NCI-H2171 (cell line): ENCODE measurements around the gene NOTCH2.
A peak's percentile ranks its signal among the peaks of the same experiment; 100 is the strongest.

Experiments
- DNase-seq: peaks from one replicate; lab custom pipeline; 2025; lab: John Stamatoyannopoulos, UW

The NOTCH2 gene

GRCh38 chr1:119975006-119975405 lies 94.5 kb downstream of the NOTCH2 start:
- no peak for DNase-seq

- no peak for DNase-seq
Measured at GRCh38 chr1:119974013-119974412, 95.4 kb downstream of the NOTCH2 start.

DNA sequence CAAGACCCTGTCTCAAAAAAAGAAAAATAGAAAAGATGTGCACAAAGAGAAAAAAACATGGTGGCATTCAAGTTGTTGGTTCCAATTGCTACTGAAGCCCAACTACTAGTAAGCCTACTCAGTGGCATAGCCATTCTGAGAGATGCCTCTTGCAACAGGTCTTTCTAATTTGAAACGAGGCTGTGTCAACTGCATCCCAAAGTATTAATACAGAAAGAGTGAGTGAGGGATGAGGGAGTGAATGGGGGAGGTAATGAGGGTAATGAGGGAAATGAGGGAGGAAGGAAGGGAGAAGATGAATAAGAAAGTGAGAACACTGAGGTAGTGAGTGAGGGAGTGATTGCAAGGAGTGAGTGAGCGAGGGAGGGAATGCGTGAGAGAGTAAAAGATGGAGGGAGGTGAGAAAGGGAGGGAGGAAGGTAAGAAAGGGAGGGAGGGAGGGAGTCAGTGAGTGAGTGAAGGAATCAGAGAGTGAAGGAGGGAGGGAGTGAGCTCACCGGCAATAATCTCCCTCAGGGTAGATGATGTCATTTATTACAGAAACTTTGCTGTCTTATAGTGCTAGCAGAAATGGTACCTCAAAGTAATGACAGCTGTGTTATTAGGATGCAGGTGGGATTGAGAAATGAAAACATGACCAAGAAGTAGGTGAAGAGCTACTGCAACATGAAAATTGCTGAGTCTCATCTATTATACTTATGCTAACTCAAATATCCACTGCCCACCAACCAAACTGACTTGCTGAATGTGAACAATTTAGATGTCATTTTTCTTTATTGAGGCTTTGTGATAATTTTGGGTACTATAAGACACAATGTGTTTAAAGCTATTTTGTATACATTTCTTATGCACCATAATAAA lies 97.5 kb downstream of the NOTCH2 start:
- no peak for DNase-seq

- no peak for DNase-seq
Measured at GRCh38 chr1:119968601-119969000, 100.9 kb downstream of the NOTCH2 start.

GRCh38 chr1:119968068-119968492 lies 101.4 kb downstream of the NOTCH2 start:
- DNase-seq = no peak

GRCh38 chr1:119966681-119967080 lies 102.8 kb downstream of the NOTCH2 start:
- DNase-seq = no peak

- no peak for DNase-seq
Measured at GRCh38 chr1:119966020-119966419, 103.4 kb downstream of the NOTCH2 start.

DNA sequence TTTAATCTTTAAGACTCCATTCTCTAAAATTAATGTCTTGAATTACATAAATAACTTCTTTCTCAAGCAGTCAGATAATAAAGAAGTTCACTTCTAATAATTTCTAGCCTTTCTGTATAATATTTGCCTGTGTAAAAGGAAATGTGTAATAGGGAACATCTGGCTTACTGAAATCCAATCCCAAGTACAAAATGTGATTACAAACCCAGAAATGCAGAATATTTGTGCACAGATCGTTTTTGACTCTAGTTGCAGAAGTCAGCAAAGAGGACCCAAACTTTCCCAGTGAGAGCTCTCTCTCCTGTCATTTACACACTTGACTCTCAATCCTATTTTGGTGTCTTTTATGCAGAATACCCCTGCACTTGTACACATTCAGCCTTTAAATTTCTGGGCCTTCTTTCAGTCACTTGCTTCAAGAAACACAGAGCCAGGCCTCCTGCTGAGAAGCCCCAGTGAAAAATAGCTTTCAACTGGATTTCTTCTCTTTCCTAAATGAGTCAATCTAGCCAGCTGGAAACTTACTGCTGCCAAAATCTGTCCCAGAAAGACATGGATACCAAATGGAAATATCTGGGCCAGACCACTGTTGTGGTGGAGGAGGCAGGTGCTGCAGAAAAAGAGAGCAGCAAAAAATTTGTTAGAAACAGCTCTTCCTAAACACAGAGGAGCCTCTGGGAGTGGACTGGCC lies 104.6 kb downstream of the NOTCH2 start:
- DNase-seq = no peak

DNA sequence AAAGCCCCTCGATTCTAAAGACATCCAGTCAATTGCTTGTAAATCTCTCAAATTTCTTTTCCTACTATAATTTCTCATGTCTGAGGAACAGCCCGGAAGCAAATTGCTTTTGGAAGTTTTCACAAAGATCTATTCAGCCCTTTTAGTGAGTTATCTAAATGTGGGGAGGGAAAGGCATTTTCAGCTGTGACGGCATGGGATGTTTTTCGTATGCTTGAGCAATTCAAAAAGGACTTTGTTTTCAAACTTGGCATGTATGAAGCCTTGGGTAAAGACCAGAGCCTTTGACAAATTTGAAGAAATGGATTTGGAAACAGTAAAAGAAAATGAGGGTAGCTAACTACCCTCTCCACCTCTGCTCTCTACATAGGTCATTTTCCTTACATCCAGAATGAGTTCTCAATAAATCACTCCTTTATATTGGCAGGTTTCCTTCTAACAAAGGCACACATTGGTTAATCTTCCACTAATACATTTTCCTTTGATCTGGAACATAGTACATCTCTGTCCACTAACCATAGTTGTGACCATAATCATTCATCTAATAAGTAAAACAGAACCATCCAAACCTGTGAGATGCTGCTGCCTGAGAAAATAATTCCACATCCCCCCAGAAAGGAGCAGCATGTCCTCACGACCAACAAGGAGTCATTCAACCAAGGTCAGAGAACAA lies 107.0 kb downstream of the NOTCH2 start:
- no peak for DNase-seq

DNA sequence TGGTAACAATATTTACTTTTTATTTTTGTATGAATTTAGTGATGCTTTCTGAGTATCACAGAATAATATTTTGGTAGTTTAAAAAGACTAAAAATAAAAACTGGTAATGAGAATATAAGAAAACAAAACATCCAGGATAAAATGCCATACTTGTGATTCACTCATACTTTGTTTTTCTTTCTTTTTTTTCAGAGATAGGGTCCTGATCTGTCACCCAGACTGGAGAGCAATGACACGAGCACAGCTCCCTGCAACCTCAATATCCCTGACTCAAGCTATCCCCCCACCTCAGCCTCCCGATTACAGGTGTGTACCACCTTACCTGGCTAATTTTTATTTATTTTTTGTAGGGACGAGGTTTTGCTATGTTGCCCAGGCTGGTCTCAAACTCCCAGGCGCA lies 109.0 kb downstream of the NOTCH2 start:
- DNase-seq = no peak

GRCh38 chr1:119959268-119960220 lies 109.9 kb downstream of the NOTCH2 start:
- DNase-seq = no peak

GRCh38 chr1:119958223-119958622 lies 111.2 kb downstream of the NOTCH2 start:
- DNase-seq = no peak

DNA sequence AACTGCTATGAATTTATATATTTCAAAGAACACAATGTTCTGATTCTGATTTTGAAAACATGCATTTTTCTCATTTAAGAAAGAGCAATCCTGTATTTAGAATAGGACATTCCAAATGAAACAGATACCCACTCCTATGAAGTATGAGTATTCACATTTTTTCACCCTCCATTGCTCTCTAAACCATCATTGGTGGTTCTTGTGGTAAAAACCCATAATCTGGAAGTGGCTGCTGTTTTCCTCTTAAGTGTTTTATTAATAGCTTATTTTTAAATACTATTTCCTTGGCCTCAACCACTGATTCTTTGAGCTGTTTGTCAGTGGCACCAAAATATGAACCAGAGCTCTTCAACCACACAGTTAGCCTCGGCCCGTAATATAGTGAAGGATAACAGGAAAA lies 113.2 kb downstream of the NOTCH2 start:
- DNase-seq = no peak

GRCh38 chr1:119954476-119955422 lies 114.7 kb downstream of the NOTCH2 start:
- no peak for DNase-seq

DNA sequence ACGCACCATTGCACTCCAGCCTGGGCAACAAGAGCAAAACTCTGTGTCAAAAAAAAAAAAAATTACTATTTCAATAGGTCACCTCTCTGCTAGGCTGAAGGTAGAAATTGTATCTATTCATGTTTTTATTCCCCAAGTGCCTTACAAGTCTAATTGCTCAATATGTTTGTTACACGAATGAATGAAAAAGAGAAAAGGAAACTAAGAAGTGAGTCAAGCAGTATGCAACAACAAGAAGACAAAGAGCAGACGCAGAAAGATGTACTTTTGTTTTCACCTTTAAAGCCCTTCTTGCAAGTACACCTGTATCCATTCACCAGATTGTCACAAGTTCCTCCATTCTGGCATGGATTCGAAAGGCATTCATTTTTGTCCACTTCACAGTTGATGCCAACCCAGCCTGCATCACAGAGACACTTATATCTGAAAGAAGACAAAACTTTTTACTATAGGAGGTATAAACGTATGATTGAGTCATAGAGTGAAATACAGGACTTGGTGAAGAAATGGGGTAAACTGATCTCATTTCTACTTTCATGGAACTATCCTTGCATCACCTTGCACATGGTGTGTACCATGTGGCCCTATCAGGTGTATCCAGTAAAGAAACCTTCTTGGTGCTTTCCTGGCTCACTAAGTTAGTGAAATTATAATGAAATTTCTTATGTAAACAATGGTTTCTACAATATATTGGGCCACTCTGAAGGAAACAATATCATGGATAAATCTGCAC lies 116.0 kb downstream of the NOTCH2 start:
- no peak for DNase-seq

GRCh38 chr1:119952496-119952895 lies 117.0 kb downstream of the NOTCH2 start:
- no peak for DNase-seq

DNA sequence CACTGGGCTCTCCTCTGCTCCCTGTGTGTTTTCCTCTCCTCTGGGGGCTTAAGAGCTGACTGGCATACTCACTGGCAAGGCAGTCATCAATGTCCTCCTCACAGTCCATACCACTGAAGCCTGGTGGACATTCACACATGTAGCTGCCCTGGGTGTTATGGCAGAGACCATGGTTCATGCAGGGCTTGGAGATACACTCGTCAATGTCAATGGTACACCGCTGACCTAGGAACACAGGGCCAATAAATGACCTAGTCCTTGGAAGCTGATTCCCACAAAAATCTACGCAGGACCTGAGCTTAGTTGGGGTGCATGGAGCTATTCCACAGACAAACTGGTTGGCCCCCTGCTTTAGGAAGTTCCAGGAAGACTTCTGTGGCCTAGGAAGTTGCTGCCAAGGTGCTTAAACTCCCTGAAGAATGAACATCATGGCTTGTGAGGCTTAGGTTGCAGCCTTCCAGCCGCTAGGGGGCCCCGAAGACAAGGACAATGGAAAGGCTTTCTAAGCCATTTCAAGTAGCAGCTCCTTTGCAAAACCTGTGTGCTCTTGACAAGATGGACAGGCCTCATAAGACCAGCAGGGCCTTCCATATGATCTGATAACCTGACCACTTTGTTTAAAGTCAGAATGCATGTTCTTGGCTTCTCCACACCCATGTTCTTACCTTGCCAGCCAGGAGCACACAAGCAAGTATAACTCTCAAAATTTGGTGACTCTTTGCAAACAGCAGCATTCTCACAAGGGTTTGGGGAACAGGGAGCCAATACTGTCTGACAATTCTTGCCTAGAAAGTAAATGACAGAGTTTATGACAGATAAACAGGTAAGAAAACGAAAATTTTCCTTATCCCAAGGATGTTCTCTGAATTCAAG lies 120.9 kb downstream of the NOTCH2 start:
- DNase-seq = peak; percentile 17

GRCh38 chr1:119947468-119947867 lies 122.0 kb downstream of the NOTCH2 start:
- DNase-seq = no peak

- no peak for DNase-seq
Measured at GRCh38 chr1:119946724-119947123, 122.7 kb downstream of the NOTCH2 start.
